NCI-H510A (cell line): ENCODE results near the gene IBA57.
A peak's percentile ranks its signal among the peaks of the same experiment; 100 is the strongest.

ENCODE experiments used
- DNase-seq: peaks from one replicate; lab custom pipeline; 2025; lab: John Stamatoyannopoulos, UW

IBA57 gene

DNA sequence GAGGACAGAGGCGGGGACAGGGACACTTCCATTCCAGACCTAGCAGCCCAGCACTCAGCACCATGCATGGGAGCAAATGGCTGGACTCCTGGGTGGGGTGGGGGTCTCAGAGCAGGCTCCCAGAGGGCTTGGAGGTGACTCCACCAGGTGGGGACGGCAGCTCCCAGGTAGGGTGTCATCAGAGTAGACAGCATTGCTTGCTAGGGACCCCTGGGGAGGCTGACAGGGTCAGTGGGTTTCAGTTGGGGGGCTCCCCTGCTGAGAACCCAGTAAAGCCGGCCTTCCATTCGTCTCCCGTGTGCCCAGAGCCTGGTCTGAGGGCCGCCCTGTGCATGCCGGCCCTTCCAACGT is 20.6 kb upstream of the IBA57 start:
- no peak for DNase-seq

DNA sequence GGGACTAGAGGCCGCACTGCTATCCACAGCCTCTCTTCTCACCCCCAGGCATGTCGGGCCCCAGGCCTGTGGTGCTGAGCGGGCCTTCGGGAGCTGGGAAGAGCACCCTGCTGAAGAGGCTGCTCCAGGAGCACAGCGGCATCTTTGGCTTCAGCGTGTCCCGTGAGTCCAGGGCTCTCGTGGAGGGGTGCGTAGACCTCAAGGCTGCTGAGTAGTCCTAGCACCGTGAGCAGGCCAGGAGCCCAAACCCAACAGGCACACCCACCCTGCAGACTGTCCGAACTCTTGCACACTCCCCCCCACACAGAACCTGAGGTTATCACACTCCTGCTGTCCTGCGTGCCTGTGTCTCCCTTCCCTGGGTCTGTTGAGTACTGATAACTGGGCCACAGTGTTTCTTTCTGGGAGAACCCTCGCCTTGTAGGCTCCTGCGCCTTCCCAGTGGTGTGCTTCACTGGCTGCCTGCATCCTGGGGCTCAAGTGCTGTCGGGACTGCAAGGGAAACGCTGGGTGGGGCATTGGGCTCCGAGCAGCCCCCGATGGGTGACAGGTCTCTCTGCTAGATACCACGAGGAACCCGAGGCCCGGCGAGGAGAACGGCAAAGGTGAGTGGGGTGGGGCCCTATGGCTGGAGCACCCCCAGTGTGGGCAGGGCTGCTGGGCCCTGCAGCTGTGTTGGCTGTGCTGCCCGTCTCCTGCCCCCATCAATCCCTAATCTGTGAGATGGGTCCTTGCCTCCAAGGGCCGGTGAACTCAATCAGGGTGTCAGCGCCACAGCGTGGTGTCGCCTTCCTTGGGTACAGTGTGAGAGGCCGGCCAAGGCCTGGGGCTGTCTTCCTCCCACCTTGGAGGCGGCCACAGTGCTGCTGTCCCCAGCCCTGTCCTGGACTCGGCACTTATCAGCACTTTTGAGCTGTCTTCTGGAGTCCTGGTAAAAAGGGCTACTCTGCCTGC is 19.9 kb upstream of the IBA57 start:
- no peak for DNase-seq

DNA sequence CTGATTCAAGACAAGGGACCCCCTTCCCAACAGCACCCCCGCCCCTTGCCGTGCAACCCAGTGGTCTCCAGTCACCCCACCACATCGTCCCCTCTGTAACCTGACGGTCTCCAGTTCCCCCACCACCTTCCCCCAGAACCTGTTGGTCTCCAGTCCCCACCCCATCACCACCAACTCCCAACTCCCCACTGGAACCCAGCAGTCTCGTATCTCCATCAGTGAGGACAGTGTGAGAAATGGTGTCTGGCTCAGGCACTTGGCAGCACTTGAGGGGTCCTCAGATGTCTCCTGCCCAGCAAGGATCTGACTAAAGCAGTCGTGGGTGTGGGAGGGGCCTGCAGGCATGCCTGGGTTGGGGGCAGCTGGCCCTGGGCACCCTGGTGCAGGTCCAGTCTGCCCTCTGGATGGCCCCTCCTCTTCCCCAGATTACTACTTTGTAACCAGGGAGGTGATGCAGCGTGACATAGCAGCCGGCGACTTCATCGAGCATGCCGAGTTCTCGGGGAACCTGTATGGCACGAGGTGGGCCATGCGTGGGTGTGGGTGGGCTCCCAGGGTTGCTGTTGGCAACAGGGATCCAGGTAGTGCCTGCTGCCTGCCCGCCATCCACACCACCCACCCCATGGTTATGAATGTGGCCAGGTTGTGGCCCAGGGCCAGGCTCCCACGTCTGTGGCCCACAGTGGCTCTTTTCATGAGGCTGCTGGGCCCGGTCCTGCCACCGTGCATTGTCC is 19.0 kb upstream of the IBA57 start:
- DNase-seq = no peak

DNA sequence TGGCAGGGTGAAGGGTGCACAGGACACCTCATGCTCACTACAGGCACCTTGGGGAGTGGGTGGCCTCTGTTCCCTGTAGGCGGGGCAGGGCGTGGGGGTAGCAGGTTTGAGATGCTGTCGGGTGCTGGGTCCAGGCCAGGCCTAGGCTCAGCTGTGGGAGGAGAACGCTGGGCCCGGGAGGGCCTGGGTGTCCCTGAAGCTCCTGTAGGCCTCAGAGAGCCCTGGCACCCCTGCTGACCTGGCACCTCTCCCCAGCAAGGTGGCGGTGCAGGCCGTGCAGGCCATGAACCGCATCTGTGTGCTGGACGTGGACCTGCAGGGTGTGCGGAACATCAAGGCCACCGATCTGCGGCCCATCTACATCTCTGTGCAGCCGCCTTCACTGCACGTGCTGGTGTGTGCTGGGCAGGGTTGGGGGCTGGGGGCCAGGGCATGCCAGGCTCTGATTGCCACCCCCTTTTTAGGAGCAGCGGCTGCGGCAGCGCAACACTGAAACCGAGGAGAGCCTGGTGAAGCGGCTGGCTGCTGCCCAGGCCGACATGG is 18.4 kb upstream of the IBA57 start:
- no peak for DNase-seq

- no peak for DNase-seq
Measured at GRCh38 chr1:228147768-228148167, 17.8 kb upstream of the IBA57 start.

GRCh38 chr1:228148196-228148861 is 17.3 kb upstream of the IBA57 start:
- no peak for DNase-seq

GRCh38 chr1:228148935-228149405 is 16.6 kb upstream of the IBA57 start:
- no peak for DNase-seq

DNA sequence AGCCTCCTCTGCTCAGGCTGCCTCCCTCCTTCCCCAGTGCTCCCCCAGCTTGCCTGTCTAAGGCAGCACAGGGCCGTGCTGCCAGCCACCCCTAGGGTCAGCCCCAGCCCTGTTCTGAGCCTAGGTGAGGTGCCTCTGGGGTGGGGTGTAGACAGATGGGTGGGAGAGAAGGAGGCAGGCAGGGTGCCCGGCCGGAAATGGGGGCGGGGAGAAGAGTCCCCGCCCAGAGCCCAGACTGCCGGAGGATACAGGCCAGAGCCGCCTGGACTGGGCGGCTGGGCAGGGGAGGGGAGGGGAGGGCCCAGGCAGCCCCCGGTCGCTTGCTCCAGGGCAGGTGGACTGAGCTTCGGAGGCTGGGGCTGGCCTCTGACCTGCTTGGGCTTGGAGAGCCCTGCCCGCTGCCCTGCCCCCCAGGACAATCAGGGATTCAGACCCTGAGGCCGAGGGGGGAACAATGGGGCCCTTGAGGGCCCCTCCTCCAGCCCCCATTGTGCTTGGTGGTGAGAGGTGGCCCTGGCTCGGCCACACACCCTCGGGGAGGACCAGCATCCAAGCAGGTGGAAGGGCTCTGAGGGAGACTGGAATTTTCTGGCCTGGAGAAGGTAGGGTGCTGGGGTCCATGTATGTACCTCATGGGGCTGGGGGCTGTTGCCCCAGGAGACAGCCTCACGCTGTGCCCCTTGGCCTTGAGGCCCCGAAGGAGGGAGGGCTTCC is 16.0 kb upstream of the IBA57 start, which contains the start of gene GJC2:
GJC2 (plus strand) TSS at position 525 of the 714 bp plus-strand sequence. CDS start 7,829 bp downstream, outside the sequence.
- DNase-seq = no peak

DNA sequence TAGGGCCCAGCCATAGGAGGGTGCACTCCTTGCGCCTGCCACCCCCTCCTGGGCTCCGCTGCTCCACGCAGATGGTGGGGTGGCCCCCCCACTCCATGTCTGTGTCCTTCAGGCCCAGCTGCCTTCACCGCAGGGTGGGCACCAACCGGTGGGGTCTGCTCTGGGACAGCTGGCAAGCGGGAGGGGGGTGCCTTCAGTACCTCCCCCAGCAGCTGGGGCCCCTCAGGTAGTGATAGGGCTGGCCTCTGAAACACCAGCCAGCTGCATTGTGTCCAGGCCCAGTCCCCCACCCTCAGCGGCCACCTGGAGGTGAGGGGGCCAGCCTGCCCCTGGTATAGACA is 15.5 kb upstream of the IBA57 start:
- no peak for DNase-seq

- DNase-seq = no peak
Measured at GRCh38 chr1:228150461-228151179, 15.0 kb upstream of the IBA57 start.

- no peak for DNase-seq
Measured at GRCh38 chr1:228151180-228151925, 14.3 kb upstream of the IBA57 start.

DNA sequence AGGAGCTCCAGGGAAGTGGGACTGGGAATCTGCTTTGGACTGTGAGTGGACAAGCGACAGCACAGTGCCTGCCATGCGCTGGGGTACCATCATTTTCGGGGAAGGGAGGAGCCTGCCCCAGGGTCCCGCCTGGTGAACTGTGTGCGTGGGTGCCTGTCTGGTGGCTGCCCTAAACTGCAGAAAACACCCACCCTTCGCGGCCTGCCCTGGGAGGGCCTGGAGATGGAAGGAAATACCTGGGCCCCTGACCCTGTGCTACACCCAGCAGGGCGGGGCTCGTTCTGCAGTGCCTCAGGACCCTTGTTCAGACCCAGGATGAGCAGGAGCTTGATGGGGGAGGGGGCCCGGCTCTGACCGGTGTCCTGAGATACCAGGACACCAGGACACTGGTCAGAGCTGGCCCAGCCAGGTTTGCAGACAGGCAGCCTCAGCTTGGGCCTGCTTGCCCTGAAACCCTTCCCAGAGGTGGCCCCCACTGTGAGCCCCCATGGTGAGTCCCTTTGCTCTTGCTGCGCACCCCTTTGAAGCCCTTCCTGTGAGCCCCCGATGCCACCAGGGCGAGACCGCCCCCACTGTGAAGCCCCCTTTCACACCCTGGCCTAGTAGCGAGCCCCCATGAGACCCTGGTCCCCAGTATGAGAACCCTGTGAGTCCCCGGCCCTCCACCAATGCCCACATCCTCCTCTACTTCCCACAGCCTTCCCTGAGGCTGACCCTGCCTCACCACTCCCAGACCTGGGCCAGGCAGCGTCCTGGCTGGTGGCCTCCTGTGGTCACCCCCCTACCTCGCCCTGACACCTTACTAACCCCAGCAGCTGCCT is 13.3 kb upstream of the IBA57 start:
- DNase-seq = no peak

DNA sequence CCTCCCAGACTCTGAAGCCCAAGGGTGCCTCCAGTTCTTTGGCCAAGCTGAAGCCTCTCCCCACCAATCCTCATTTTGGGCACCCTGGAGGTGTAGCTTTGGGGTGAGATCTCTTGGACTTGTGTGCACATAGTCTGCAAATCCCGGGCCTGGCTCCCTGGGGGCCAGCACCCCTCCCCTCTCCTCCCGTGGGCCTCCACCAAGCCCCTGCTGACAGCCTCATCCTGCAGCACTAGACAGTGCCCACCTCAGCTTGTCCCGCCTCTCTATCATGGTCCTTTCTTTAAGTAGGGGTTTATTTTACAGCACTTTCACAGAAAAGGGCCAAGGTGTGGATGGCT is 12.7 kb upstream of the IBA57 start:
- DNase-seq = no peak

DNA sequence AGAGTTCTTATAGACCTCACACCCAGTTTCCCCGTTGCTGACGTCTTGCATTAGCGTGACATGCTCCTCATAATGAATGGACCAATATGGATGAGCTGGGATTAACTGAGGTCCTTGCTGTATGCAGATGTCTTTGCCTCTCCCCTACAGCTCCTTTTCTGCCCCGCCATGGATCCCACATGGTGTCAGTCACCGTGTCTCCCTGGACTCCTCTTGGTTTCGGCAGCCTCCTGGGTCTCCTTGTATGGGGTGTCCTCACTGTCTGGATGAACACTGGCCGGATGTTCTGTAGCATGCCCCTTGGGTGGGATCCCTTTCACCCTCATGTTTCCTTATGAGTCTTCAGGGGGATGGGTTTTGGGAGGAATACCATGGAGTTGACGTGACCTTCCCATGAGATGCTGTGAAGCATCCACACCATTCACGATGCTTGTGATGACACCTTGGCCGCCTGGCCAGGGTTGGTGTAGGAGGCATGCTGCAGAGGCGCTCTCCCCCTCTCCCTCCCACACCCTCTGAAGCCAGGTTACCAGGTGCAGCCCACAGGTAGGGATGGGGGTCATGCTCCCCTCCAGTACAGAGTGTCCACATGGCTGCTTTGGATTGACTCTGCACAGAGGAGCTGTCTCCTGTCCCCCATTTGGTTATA is 11.5 kb upstream of the IBA57 start:
- no peak for DNase-seq

- peak; percentile 12 for DNase-seq
Measured at GRCh38 chr1:228154670-228155571, 10.7 kb upstream of the IBA57 start.

DNA sequence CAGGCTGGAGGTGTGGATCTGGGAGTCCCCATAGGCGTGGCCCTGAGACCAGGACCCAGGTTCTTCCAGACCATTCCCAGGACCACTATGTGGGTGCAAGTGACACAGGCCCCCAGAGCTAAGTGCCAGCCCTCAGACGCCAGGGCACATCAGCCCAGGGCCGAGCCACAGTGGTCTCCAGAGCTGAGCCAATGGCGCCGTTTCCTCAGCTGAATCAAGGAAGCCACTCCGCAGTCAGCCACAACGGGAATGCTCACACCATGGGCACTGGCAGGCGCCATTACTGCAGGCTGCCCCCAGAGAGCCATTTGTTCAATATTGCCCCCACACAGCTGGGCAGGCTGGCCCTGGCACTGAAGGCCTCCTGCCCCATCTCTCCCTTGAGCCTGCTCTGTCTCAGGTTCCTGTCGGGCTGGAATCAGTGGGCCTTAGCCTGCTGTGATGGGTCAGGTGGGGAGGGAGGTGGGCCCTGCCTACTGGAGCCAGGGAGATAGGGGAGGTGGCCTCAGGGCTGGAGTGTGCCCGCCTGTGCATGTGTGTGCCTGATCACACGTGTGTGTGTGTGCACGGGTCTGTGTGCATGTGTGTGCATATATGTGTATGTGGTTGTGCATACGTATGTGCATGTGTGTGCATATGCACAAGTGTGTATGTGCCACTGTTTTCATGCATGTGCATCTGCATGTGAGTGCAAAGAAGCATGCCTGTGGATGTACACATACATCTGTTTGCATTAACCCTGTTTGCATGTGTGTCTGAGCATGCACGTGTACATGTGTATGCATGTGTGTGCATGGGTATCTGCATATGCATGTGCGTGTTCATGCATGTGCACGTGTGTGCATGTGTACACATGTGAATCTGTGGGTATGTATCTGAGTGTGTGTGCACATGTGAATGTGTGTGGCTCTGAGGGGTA is 9.7 kb upstream of the IBA57 start:
- DNase-seq = no peak

DNA sequence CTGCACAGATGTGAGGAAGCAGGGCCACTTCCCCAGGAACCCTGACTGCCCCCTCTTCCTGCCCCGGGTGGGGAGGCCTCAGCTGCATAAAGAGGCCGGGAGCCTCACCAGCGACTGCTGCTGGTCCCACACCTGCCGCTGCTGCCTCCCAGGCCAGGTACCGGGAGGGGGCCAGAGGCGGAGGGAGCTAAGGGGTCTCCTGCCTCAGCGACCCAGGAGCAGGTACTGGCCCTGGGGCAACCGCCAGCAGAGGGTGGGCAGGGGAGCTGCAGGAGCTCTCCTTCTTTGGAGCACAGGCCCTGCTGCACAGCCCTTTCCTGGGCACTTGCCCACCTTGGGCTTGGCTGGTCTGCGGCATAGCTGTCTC is 9.1 kb upstream of the IBA57 start:
- no peak for DNase-seq
